ENCODE measurements around the gene ELL2. TPM values are rescaled to one million over a fixed set of nuclear protein-coding genes. Genes with fewer than 3 reads are reported as not detected.

The ELL2 gene
- total and polyA plus RNA-seq, 7 donors = 16.2 to 59.8 (median 36.9) TPM

DNA sequence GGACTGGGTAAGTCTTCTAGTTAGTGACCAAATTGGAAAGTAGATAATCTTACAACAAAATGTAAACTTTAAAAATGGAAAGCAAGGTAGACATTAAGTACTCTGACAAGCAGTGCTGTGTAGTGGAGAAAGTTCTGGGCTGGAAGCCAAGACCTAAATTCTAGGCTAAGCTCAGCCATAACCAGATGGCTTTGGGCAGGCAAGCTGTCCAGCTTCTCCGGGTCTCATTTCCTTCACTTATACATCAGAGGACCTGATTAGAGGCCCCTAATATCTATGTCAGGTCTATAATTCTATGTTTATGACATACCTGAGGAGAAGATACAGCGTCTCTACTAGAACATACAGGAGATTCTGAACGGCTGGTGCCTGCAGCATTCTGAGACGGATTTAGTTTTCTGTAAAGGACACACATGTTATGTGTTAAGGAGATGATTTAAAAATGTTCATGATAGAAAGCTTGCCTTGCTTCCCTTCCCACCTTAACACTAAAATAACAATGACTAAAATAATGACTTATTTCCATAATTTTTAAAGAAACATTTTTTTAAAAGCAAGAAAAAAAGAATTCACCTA, 61.2 kb downstream of the ELL2 start:
- Histone ChIP-seq H3K36me3 (ENCODE audit: insufficient read depth in 1 of 2, low read depth in 1 of 2) (peaks cover 9 to 62% of the 10 kb centered on the region in 2 donors), H3K9me3 (no peaks in the 10 kb centered on the region), H3K27me3 (ENCODE audit: insufficient read depth in 3 of 3, low read length in 2 of 3) (no peaks in the 10 kb centered on the region), H3K4me3 (no peak overlapping the region), H3K4me1 (peaks cover 17% of the 10 kb centered on the region), H3K27ac (peak overlapping the region; percentile 3)
- 25 to 45% (median 26%) methylated on average over 4 of the region's 4 CpGs for WGBS, 3 donors
- TF ChIP-seq, protein P1, sequence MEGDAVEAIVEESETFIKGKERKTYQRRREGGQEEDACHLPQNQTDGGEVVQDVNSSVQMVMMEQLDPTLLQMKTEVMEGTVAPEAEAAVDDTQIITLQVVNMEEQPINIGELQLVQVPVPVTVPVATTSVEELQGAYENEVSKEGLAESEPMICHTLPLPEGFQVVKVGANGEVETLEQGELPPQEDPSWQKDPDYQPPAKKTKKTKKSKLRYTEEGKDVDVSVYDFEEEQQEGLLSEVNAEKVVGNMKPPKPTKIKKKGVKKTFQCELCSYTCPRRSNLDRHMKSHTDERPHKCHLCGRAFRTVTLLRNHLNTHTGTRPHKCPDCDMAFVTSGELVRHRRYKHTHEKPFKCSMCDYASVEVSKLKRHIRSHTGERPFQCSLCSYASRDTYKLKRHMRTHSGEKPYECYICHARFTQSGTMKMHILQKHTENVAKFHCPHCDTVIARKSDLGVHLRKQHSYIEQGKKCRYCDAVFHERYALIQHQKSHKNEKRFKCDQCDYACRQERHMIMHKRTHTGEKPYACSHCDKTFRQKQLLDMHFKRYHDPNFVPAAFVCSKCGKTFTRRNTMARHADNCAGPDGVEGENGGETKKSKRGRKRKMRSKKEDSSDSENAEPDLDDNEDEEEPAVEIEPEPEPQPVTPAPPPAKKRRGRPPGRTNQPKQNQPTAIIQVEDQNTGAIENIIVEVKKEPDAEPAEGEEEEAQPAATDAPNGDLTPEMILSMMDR (IDR thresholded peaks at IDR 0.05) = no peak
- intact Hi-C loops (cut with DNase I) = no loop called here
- peak; percentile 65 to 90 (median 82) for ATAC-seq
- no peak for DNase-seq

DNA sequence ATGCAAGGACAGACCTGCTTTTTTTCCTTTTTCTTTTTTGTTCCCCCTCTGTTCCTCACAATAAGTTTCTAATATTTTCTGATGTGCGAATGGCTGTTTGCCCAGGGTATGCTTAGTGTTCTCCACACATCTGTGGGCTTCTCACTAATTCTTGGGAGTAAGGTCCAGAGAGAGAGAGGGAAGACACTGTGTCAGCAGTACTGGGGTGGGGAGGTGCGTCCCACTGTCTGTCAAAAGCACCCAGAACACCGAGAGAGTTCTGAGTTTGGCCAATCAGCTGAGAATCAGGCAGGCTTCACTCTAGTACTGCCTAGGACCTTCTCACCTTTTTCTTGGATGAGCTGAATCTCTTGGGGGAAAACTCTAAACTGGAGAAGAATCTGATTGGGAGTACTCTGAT, 61.8 kb downstream of the ELL2 start:
- no peak overlapping the region for H3K4me3 ChIP-seq
- peaks cover 17% of the 10 kb centered on the region for H3K4me1 ChIP-seq
- peaks cover 12 to 66% of the 10 kb centered on the region in 2 donors for H3K36me3 ChIP-seq (ENCODE audit: insufficient read depth in 1 of 2, low read depth in 1 of 2)
- H3K27me3 ChIP-seq (ENCODE audit: insufficient read depth in 3 of 3, low read length in 2 of 3) = no peaks in the 10 kb centered on the region
- ATAC-seq (peak in 3 of 4 donors; percentile 9 to 26 (median 21)), DNase-seq (no peak)
- intact Hi-C loops (cut with DNase I) = no loop called here
- 53 to 75% (median 64%) methylated on average over 3 of the region's 3 CpGs for WGBS, 3 donors
- TF ChIP-seq, protein P1 (IDR thresholded peaks at IDR 0.05) = no peak
- H3K27ac ChIP-seq = peak overlapping the region; percentile 3
- no peaks in the 10 kb centered on the region for H3K9me3 ChIP-seq

DNA sequence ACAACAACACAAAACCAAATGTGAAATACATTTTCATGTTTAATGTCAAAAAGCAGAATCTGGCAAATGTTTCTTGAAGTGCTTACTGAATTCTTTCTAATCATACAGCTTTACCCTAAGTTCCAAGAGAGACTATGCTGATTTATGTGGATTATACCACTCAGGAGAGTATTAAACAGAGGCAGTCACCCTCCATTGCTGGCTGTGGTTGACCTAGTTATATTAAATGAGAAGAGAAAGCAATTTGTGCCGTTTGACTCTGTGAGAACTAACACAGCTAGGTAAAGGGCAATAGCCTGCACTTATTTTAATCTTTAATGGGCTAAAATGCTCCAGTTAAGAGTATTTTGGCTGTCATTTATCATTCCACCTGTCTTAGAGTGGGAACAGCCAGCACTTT, 62.6 kb downstream of the ELL2 start:
- no peak overlapping the region for H3K27ac ChIP-seq
- TF ChIP-seq, protein P1 (IDR thresholded peaks at IDR 0.05) = no peak
- ATAC-seq (no peak), DNase-seq (no peak)
- WGBS, 3 donors = 28 to 70% (median 50%) methylated on average over 1 of the region's 1 CpG
- H3K4me1 ChIP-seq = peaks cover 17% of the 10 kb centered on the region
- intact Hi-C loops (cut with DNase I) = no loop called here
- H3K9me3 ChIP-seq = no peaks in the 10 kb centered on the region
- H3K4me3 ChIP-seq = no peak overlapping the region
- H3K36me3 ChIP-seq (ENCODE audit: insufficient read depth in 1 of 2, low read depth in 1 of 2) = peaks cover 14 to 66% of the 10 kb centered on the region in 2 donors
- H3K27me3 ChIP-seq (ENCODE audit: insufficient read depth in 3 of 3, low read length in 2 of 3) = no peaks in the 10 kb centered on the region

DNA sequence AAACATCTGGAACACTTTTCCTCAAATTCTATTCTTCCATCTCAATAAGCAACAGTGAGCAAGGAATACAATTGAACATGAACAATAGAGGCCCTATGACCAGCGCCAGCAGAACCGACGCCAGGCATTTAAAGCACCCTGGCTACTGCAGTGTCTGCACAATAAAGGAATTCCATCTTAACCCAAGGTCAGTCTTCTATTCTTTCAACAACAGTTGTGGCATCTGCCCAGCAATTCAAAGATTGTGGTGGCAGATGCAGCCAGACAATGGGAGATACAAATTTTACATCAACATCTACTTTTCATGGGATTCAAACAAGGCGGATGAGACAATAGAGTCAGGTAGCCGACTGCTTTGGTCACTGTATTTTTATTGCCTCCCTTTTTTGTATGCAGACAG, 65.9 kb downstream of the ELL2 start:
- 33 to 51% (median 40%) methylated on average over 5 of the region's 5 CpGs for WGBS, 3 donors
- Histone ChIP-seq H3K36me3 (ENCODE audit: insufficient read depth in 1 of 2, low read depth in 1 of 2) (peaks cover 16 to 96% of the 10 kb centered on the region in 2 donors), H3K4me3 (no peak overlapping the region), H3K4me1 (peaks cover 14% of the 10 kb centered on the region), H3K27me3 (ENCODE audit: insufficient read depth in 3 of 3, low read length in 2 of 3) (no peaks in the 10 kb centered on the region), H3K9me3 (no peaks in the 10 kb centered on the region), H3K27ac (no peak overlapping the region)
- DNase-seq (no peak), ATAC-seq (peak in 1 of 4 donors; percentile 61)
- TF ChIP-seq, protein P1 (IDR thresholded peaks at IDR 0.05) = no peak
- intact Hi-C loops (cut with DNase I) = no loop called here

DNA sequence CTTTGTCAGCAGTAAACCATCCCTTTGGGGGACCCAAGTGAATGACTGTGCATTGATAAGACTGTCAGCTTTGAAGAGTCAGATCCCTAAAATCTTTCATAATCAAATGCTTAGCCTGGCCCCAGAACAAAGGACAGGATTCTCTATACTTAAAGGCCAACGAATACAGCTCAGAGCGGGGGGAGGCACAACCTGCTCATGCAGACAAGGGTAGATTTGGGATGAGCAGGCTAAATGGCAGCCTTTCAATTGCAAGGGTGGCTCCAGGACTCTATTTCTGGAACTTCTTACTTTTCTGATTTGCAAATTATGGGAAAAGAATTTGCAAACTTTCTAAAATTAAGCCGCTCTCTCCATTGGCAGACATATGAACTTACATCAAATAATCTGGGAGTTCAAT, 66.4 kb downstream of the ELL2 start:
- Histone ChIP-seq H3K9me3 (no peaks in the 10 kb centered on the region), H3K27ac (no peak overlapping the region), H3K36me3 (ENCODE audit: insufficient read depth in 1 of 2, low read depth in 1 of 2) (peaks cover 16 to 98% of the 10 kb centered on the region in 2 donors), H3K4me1 (peaks cover 8% of the 10 kb centered on the region), H3K27me3 (ENCODE audit: insufficient read depth in 3 of 3, low read length in 2 of 3) (no peaks in the 10 kb centered on the region), H3K4me3 (no peak overlapping the region)
- ATAC-seq (no peak), DNase-seq (no peak)
- TF ChIP-seq, protein P1 (IDR thresholded peaks at IDR 0.05) = no peak
- 65 to 75% (median 71%) methylated on average over 3 of the region's 3 CpGs for WGBS, 3 donors
- intact Hi-C loops (cut with DNase I) = no loop called here

Measured in psoas muscle (tissue), 8 donors.